HG03025 (cell line): Measurements from ENCODE around the gene AGO4.
"Not testable (repeated sequence)": the region's sequence is repeated elsewhere in the genome, so short reads cannot be mapped to it uniquely, and the experiment has no call there.

ENCODE experiments used
- ATAC-seq: cut with Tn5 transposase; IDR thresholded peaks from one replicate; pipeline ENCODE4 v1.9.1; 2021; ENCODE audit warnings: mild to moderate bottlenecking, moderate library complexity; ENCODE audit not compliant: unreplicated experiment, low FRiP score

The AGO4 gene

DNA sequence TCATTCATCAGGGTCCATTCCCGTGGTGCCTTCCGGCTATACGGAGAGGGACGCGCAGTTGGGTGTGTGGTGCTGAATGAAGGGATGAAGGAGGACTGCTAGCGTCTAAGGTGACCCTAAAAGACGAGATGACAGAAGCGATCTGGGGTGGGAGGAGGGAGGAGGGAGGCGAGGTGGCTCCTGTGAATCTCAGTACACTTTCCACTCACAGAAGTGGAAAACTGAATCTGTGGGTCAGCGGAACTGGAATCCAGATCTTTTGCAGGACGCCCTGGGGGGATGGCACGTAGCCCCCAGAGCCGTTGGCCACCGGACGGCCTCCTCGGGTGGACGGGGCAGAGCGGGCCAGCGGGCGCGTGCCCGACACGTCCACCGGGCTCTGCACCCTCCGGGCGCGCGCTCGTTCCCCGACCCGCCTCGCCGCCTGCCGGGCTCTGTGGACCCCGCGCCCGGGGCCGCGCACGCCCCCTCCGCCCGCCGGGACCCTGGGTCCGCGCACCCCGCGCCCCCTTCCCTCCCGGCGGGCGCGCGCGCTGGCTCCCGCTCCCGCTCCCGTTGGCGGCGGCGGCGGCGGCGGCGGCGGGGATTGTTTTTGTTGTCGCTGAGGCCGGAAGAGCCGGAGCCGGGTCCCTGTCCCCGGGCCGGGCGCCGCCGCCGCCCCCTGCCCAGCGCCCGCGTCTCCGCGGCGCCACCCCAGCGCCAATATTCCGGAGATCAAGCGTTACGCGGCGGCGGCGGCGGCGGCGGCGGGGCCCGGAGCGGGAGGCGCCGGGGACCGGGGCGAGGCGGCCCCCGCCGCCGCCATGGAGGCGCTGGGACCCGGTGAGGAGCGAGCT, at the start of gene AGO4:
Gene AGO4 (plus strand): TSS at position 403 of the 836 bp plus-strand sequence. CDS start 401 bp downstream, at position 804.
- ATAC-seq: peak; percentile 49

DNA sequence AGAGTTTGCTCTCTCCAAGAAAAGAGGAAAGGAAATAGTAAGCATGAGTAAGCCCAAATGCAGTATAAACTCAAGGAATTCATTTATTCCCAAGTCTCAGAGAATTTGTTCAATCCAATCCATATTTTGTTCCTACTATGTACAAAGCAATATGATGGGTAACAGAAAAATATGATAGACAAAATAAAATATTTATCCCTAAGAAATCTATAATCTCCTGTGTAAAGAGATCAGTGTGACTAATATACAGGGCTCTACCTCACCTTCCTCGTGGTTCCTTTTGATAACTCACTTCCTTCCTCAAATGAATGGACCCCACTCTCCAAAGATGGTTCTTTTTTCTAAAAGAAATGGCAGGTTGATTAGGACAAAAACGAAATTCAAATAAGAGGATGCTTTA, 45.7 kb upstream of the AGO4 start:
- ATAC-seq: no peak

DNA sequence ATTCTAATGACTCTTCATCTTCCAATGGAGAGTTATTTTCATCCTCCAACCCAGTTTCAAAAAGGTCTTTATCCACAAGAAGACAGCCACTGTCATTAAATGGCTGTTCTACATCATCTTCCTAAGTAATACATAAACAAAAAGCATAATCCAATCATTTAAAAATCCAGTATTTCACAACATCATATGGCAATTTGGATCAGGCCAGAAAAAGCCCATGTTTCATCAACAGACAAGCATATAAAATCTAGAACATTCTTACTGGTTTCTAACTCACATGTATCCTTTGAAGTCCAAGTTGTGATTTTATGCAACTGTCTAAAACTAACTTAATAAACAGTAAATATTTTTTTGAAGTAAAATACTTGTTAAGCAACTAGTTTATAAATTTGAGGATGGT, 44.6 kb upstream of the AGO4 start:
- ATAC-seq: no peak

DNA sequence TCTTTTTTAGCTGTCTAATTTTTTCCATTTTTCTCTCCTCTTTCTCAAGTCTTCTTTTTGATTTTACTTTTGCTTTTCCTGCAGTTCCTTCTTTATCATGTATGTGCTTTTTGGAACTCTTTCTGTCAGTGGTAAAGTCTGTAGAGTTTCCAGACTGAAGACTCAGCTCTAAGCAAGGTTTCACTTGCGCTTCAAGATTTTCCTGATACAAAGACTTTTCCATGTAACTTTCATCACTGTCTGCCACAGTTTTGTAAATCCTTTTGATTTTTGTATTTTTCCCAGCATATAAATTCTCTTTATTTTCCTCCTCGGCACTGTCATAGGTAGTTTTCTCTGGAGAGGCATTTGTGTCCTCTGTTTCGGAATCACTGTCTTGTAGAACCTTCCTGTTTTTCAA, 43.5 kb upstream of the AGO4 start:
- ATAC-seq: no peak

DNA sequence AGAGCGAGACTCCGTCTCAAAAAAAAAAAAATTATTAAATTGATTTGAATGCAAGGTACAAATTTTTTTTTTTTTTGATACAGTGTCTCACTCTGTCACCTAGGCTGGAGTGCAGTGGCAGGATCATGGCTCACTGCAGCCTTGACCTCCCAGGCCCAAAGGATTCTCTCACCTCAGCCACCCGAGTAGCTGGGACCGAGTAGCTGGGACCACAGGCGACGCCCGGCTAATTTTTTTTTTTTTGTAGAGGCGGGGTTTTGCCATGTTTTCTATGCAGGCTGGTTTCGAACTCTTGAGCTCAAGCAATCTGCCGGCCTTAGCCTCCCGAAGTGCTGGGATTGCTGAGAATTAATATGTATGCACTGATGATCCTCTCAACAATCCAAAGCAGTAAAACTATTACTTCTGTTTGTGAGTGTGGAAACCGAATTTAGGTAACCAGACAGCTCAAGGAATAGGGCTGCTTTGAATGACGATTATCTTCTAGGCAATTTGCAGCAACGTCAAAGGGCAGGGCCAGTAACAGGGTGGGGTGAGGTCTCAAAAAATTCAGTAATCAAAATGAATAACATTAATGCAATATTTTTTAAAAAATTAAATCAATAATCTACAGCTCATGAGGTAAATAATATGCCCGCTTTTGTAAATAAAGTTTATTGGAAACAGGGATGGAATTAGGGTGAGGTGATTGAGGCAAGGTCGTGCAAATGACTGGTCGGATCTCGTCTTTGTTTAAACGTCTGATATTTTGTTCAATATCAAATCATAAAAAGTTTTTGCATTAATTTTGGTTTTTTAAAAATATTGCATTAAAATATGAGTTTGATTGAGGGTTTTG, 39.2 kb upstream of the AGO4 start:
- ATAC-seq: no peak

DNA sequence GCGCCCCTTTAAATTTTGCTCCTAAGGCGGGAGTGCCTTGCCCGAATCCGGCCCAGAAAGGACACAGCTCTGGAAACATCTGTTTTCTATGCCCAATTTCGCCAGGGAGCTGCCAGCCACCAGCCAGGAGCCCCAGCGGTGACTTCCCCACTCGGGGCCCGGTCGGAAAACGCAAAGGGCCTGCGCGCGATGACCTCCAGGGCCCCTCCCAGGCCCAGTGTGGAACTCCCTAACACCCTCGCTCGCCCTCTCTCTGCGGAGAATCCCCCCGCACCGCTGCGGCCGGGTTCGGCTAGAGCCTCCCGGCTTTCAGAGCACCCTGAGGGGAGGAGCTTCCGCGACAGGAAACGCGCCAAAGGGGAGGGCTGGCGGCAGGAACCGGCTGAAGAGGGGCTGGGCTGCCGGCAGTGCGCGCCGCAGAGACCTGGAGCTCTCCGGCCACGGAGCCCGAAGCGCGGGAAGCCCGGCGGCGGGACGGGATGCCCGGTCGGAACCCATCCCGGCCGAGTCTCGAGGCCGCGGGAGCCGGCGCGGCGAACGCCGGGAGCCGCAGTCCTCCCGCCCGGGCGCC, 38.5 kb upstream of the AGO4 start:
- peak; percentile 58 for ATAC-seq

DNA sequence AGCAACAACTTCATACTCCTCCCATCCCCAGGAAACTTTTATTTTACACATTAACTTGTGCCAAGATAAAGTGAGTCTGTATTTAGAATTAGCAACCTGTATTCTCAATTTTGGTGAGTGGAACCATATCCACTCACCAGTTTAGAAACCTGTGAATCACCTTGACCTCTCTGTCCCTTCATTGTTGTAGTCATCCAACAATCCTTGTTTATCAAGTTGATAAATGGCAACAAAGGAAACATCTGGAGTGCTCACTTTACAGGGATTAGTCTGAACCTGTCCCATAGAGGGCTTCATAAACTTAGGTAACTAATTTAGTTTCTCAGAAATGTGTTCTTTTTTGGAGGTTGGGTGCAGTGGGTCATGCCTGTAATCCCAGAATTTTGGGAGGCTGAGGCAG, 34.1 kb upstream of the AGO4 start:
- no peak for ATAC-seq

DNA sequence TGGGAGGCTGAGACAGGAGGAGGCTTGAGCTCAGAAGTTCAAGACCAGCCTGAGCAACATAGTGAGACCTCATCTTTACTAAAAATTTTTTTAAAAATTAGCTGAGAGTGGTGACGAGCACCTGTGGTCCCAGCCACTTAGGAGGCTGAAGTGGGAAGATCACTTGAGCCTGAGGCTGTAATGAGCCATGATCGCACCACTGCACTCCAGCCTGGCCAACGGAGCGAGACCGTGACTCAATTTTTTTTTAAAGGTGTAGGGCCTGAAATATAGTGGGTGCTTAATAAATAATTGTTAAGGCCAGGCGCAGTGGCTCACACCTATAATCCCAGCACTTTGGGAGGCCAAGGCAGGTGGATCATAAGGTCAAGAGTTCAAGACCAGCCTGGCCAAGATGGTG, 31.6 kb upstream of the AGO4 start:
- ATAC-seq: not testable (repeated sequence)

DNA sequence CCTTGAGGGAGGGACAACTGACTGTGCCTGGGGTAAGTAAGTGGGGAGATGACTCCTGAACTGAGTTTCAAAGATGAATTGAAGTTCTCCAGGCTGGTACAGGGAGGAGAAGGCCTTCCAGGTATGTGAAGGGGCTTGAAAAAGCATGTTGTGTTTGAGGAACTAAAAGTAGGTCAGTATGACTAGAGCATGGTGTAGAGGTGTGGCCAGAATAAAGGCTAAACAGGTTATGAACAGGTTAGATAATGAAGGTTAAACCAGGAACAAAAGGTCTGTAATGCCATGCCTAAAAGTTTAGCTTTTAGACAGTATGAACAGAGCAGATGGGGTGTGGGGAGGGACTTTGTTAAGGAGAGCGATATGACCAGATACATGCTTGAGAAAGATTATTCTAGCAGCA, 30.7 kb upstream of the AGO4 start:
- ATAC-seq: no peak

DNA sequence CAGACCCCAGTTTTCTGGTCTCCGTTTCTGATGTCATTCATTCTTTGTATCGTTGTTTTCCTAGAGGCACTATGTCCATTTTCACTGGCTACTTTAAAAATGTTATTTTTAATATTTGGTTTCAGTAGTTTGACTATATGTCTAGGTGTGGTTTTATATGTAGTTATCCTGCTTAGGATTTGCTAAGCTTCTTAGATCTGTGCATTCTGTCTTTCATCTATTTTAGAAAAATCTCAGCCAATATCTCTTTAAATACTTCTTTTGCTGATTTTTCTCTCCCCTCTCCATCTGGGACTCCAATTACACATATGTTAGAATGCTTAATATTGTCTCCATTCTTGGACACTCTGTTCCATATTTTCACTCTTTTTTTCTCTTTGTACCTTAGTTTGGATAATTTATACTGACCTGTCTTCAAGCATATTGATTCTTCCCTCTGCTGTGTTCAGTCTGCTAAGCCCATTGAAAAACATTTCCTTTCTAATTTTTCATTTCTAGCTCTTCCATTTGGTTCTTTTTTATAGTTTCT, 24.7 kb upstream of the AGO4 start:
- no peak for ATAC-seq

DNA sequence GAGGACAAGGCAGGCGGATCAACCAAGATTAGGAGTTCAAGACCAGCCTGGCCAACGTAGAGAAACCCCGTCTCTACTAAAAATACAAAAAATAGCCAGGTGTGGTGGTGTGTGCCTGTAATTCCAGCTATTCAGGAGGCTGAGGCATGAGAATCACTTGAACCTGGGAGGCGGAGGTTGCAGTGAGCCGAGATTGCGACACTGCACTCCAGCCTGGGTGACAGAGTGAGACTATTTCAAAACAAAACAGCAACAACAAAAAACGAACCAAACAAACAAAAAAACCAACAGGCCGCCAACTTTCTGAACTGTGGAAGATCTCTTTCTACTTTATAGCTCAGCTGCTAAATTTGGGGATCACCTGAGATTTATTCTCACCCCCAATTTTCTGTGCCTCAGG, 23.5 kb upstream of the AGO4 start:
- ATAC-seq: not testable (repeated sequence)

DNA sequence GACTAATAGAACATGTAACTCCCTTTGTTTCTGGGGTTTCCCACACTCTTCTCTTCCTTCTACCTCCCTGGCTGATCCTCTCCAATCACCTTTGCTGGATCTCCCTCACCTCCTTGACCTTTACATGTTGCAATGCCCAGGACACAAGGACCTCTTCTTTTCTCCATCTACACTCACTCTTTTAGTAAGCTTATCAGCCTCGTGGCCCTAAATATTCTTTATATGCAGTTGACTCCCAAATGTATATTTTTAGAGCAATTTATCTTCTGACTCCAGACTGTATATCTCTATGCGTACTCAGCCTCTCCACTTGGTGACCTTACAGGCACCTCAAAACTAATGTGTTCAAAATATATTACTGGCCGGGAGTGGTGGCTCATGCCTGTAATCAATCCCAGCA, 19.7 kb upstream of the AGO4 start:
- ATAC-seq: no peak

DNA sequence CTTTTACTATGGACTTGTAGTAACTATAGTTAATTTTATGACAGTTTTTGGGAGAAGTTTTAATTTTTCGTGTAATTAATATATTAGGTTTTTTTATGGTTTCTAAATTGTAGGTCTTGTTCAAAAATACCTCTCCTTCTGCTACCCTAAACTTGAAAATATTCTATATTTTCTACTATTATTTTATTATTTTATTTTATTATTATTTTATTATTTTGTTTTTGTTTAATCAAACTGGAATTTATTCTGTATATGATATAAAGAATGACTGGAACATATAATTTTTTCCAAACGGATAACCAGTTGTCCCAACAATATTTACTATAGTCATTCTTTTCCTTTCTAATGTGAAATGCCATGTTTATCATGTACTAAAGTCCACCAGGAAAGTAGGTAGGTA, 17.1 kb upstream of the AGO4 start:
- ATAC-seq: no peak

DNA sequence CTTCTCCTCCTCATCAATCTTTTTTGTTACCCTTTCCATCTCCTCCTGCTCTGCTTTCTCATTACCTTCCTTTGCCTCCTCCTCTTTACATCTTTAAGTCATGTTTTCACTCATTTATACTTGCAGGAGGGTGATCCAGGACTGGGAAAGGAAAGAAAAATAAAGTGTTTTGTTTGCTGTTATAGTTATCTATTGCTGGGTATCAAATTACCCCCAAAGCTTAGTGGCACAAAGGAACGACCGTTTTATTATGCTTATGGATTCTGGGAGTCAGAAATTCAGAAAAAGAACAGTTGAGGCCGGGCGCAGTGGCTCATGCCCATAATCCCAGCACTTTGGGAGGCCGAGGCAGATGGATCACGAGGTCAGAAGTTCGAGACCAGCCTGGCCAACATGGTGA, 12.5 kb upstream of the AGO4 start:
- no peak for ATAC-seq

DNA sequence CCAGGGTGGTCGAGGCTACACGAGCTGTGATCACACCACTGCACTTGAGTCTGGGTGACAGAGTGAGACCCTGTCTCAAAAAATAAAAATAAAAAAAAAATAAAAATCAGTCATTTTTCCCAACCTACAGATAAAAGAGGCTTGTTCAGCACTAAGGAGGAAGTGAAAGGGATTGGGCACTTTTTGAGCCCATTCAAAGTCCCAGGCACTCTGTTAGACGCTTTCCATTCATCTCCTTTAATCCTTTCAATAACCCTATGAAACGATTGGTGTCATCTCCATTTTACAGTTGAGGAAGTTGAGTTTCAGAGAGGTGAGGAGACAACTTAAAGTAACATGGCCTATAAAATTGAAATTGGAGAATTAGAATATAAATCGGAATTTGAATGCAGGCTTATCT, 10.4 kb upstream of the AGO4 start:
- no peak for ATAC-seq

DNA sequence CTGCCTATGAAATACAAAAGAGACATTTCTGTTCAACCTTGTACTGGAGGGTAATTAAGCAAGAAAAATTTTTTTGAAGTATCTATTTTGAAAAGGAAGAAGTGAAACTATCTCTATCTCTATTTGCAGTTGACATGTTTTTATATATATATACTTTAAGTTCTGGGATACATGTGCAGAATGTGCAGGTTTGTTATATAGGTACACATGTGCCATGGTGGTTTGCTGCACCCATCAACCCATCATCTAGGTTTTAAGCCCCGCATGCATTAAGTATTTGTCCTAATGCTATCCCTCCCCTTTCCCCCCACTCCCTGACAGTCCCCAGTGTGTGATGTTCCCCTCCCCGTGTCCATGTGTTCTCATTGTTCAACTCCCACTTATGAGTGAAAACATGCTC, 9.8 kb upstream of the AGO4 start:
- ATAC-seq: not testable (repeated sequence)

DNA sequence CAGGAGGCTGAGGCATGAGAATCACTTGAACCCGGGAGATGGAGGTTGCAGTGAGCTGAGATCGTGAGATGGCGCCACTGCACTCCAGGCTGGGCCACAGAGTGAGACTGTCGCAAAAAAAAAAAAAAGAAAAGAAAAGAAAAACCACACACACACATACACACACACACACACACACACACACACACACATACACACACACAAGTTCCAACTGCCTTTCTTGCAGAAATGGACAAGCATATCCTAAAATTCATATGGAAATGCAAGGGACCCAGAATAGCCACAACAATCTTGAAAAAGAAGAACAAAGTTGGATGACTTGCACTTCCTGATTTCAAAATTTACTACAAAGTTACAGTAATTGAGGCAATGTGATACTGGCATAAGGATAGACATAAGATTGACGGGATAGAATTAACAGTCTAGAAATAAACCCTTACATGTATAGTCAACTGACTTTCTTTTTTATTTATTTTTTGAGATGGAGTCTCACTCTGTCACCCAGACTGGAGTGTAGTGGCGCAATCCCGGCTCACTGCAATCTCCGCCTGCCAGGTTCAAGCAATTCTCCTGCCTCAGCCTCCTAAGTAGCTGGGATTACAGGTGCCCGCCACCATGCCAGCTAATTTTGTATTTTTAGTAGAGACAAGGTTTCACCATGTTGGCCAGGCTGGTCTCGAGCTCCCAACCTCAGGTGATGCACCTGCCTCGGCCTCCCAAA, 7.5 kb upstream of the AGO4 start:
- ATAC-seq: not testable (repeated sequence)

DNA sequence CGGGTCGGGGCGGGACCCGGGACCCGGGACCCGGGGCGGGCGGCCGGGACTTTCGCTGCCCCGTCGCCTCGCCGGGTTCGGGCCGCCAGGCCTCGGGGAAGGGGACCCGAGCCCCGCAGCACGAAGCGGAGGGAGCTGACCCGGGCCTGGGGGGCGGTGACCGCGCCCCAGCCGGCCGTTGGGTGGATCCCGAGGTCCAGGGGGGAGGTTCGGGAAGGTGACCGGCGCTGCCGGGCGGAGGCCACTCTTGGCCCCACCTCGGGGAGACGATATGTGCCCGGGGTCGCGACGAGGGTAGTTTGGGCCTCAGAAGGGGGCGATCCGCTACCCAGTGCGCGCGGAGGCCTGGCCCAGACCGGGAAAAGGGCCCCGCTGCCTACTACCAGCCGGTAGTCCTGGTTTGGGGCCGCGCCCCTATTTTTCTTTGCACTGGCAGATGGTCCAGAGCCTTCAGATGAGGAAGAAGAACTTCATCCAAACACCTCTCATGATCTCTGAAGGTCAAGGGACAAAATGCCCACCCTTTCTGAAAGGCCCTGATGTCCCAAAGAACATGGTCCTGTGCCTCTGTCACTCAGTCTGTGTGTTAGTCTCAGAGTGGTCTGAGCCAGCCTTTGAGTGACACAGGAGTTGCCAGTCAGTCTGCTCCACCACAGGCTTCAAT, 766 bp downstream of the AGO4 start:
- peak; percentile 20 for ATAC-seq

DNA sequence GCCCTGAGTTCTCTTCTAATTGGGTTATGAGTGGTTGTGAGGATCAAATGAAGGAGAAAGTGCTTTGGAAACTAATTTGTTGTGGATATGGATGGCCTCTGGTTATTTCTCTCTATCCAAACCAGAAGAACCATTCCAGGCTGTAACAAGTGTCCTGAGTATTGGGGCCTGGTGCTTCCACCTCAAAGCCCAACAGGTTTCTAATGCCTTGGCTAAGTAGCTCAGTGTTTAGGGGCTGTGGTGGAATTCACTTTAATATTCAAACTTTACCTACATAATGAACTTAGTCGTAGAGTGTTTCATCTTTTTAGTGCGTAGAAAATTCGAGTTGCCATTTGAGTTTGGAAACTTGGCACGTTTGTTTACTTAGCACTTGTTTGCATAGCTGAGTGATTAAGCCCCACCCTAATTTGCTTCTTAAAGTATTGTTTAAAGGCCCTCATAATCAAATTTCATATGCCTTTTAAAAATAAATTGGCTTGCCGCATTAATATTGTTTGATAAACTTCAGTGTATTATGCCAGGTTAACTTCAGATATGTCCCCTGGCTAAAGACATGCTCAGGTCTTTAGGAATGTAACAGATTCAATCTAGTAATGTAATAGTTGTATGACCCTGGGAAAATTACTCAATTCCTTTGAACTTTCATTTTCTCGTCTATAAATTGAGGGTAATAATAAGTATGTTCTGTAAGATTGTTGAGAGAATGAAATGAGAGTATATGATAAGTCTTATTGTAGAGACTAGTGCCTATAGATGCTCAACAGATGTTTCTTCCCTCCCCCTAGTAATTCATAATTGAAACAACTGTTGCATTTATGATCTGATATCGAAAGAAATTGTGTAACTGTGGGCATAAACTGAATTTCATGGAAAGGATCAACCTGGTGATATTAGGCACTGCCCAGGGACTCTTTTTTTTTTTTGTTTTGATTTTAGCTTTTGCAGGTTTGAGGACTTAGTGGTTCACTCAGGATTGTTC, 1.6 kb downstream of the AGO4 start:
- ATAC-seq: no peak
